ENCODE data around the gene NTSR2.

NTSR2 gene

GRCh38 chr2:11628675-11629074 lies 41.3 kb downstream of the NTSR2 start:
- no peak for DNase-seq (ENCODE audit: low read depth)

GRCh38 chr2:11625671-11626070 lies 44.3 kb downstream of the NTSR2 start:
- DNase-seq (ENCODE audit: low read depth): no peak

- no peak for DNase-seq (ENCODE audit: low read depth)
Measured at GRCh38 chr2:11624893-11625292, 45.1 kb downstream of the NTSR2 start.

GRCh38 chr2:11622611-11623010 lies 47.4 kb downstream of the NTSR2 start:
- no peak for DNase-seq (ENCODE audit: low read depth)

- DNase-seq (ENCODE audit: low read depth): no peak
Measured at GRCh38 chr2:11621410-11621809, 48.6 kb downstream of the NTSR2 start.

GRCh38 chr2:11618708-11619062 lies 51.3 kb downstream of the NTSR2 start:
- no peak for DNase-seq (ENCODE audit: low read depth)

GRCh38 chr2:11617984-11618707 lies 51.8 kb downstream of the NTSR2 start:
- DNase-seq (ENCODE audit: low read depth): no peak

GRCh38 chr2:11617527-11617926 lies 52.5 kb downstream of the NTSR2 start:
- DNase-seq (ENCODE audit: low read depth): no peak

- DNase-seq (ENCODE audit: low read depth): no peak
Measured at GRCh38 chr2:11616851-11617415, 53.1 kb downstream of the NTSR2 start.

GRCh38 chr2:11616097-11616687 lies 53.8 kb downstream of the NTSR2 start:
- DNase-seq (ENCODE audit: low read depth): no peak

- no peak for DNase-seq (ENCODE audit: low read depth)
Measured at GRCh38 chr2:11615209-11615608, 54.8 kb downstream of the NTSR2 start.

GRCh38 chr2:11613297-11613696 lies 56.7 kb downstream of the NTSR2 start:
- DNase-seq (ENCODE audit: low read depth): no peak

GRCh38 chr2:11612553-11613215 lies 57.3 kb downstream of the NTSR2 start:
- no peak for DNase-seq (ENCODE audit: low read depth)

GRCh38 chr2:11611251-11611650 lies 58.7 kb downstream of the NTSR2 start:
- no peak for DNase-seq (ENCODE audit: low read depth)

GRCh38 chr2:11610624-11611242 lies 59.3 kb downstream of the NTSR2 start:
- DNase-seq (ENCODE audit: low read depth): no peak

Data from stimulated activated CD8-positive, alpha-beta memory T cell treated with anti-CD3 and anti-CD28 coated beads, Interleukin-12 subunit alpha, Interleukin-12 subunit beta, amount 100 ng/mL, for 1 hour (primary cell).